B cell (primary cell): Measurements from ENCODE around the gene ARHGAP27.

ENCODE experiments used
- EZH2 ChIP-seq: IDR thresholded peaks from 2 replicates; pipeline ENCODE4 v1.6.1; 2012; ENCODE audit warnings: borderline replicate concordance, low read depth, mild to moderate bottlenecking, moderate library complexity, low read length; ENCODE audit not compliant: insufficient read depth, poor library complexity, severe bottlenecking
- TF ChIP-seq, protein P1 (sequence below): fragments of 200-600 bp; IDR thresholded peaks from one replicate; pipeline ENCODE4 v1.8.0; 2022; ENCODE audit warnings: antibody characterized with exemption, mild to moderate bottlenecking

DNA sequence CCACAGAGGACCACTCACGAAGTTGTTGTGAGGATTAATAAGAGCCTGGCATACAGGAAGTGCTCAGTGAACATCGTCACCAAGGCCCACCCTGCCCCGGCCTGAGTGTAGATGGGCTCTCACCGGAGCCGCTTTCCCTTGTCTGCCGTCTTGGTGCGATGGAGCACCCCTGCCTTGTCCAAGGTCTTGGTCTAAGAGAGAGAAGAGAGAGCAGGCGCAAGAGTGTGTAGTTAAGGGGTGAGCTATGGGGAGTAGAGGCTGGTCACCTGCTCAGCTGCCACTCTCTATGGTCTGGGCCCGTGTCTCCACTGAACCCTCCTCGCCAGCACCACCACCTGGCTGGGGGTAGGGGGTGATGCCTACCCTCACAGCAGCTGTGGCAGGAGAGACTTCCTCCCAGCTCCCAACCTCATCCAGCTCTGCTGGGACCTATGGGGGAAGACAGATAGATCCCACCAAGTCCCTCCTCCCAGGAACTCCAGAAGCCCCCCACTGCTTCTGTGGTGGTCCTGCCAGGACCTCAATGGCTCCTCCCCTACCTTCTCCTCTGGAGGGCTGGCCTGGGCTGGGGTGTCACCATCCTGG lies 28.7 kb downstream of the ARHGAP27 start:
- TF ChIP-seq, protein P1, sequence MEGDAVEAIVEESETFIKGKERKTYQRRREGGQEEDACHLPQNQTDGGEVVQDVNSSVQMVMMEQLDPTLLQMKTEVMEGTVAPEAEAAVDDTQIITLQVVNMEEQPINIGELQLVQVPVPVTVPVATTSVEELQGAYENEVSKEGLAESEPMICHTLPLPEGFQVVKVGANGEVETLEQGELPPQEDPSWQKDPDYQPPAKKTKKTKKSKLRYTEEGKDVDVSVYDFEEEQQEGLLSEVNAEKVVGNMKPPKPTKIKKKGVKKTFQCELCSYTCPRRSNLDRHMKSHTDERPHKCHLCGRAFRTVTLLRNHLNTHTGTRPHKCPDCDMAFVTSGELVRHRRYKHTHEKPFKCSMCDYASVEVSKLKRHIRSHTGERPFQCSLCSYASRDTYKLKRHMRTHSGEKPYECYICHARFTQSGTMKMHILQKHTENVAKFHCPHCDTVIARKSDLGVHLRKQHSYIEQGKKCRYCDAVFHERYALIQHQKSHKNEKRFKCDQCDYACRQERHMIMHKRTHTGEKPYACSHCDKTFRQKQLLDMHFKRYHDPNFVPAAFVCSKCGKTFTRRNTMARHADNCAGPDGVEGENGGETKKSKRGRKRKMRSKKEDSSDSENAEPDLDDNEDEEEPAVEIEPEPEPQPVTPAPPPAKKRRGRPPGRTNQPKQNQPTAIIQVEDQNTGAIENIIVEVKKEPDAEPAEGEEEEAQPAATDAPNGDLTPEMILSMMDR = no peak
- no peak for TF ChIP-seq EZH2
